ENCODE measurements around the gene LENG1.
A peak's percentile ranks its signal among the peaks of the same experiment; 100 is the strongest.

LENG1 gene

DNA sequence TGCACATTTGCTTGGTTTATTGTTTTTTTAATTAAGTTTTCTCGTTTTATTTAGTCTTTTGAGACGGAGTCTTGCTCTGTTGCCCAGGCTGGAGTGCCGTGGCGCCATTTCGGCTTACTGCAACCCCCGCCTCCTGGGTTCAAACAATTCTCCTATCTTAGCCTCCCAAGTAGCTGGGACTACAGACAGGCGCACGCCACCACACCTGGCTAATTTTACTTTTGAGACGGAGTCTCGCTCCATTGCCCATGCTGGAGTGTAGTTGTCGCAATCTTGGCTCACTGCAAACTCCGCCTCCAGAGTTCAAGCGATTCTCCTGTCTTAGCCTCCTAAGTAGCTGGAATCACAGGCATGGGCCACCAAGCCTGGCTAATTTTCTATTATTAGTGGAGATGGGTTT lies 42.5 kb upstream of the LENG1 start:
- Histone ChIP-seq H3K36me3 (ENCODE audit: insufficient read depth) (peaks cover 33% of the 10 kb centered on the region; the same call in 1 of the 2 replicates), H3K27ac (no peak overlapping the region), H3K4me3 (IDR thresholded peaks at IDR 0.05; ENCODE audit: insufficient read depth, low read depth, low read length) (no peak overlapping the region), H2AFZ (ENCODE audit: low read depth) (no peak overlapping the region), H3K4me2 (peak overlapping the region; percentile 81), H3K9ac (no peak overlapping the region), H3K27me3 (ENCODE audit: insufficient read depth, low read depth) (no peaks in the 10 kb centered on the region; the same call in 1 of the 2 replicates), H4K20me1 (ENCODE audit: insufficient read depth) (peaks cover 50% of the 10 kb centered on the region), H3K79me2 (ENCODE audit: insufficient read depth, low read depth) (peaks cover 56% of the 10 kb centered on the region), H3K4me1 (ENCODE audit: low read depth, poor library complexity, severe bottlenecking) (peaks cover 56% of the 10 kb centered on the region)
- TF ChIP-seq, protein P1, sequence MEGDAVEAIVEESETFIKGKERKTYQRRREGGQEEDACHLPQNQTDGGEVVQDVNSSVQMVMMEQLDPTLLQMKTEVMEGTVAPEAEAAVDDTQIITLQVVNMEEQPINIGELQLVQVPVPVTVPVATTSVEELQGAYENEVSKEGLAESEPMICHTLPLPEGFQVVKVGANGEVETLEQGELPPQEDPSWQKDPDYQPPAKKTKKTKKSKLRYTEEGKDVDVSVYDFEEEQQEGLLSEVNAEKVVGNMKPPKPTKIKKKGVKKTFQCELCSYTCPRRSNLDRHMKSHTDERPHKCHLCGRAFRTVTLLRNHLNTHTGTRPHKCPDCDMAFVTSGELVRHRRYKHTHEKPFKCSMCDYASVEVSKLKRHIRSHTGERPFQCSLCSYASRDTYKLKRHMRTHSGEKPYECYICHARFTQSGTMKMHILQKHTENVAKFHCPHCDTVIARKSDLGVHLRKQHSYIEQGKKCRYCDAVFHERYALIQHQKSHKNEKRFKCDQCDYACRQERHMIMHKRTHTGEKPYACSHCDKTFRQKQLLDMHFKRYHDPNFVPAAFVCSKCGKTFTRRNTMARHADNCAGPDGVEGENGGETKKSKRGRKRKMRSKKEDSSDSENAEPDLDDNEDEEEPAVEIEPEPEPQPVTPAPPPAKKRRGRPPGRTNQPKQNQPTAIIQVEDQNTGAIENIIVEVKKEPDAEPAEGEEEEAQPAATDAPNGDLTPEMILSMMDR (conservative IDR thresholded peaks at IDR 0.05; ENCODE audit: low read depth, low read length), result no peak

DNA sequence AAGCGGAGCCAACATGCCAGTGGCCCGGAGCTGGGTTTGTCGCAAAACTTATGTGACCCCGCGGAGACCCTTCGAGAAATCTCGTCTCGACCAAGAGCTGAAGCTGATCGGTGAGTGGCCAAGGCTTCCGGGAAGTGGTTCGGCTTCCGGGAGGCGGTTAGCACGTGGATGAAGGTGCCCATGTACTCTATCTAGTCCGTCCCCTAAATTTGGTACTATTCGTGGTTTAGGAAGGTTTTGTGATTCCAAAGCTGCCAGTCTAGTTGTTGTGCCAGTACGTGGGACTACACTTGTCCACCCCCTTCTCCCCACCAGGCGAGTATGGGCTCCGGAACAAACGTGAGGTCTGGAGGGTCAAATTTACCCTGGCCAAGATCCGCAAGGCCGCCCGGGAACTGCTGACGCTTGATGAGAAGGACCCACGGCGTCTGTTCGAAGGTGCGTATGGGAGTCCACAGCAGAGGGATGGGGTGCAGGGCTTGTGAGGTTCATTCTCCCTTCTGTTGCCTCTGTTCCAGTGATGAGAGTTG lies 41.7 kb upstream of the LENG1 start:
- Histone ChIP-seq H3K79me2 (ENCODE audit: insufficient read depth, low read depth) (peaks cover 56% of the 10 kb centered on the region), H3K27ac (peak overlapping the region; percentile 74), H2AFZ (ENCODE audit: low read depth) (0 out of 2 replicates have a peak overlapping the region, but pooled peaks have one; percentile 88), H4K20me1 (ENCODE audit: insufficient read depth) (peaks cover 44% of the 10 kb centered on the region), H3K27me3 (ENCODE audit: insufficient read depth, low read depth) (no peaks in the 10 kb centered on the region; the same call in 1 of the 2 replicates), H3K36me3 (ENCODE audit: insufficient read depth) (peaks cover 26% of the 10 kb centered on the region; the same call in 1 of the 2 replicates), H3K4me1 (ENCODE audit: low read depth, poor library complexity, severe bottlenecking) (peaks cover 49% of the 10 kb centered on the region), H3K9ac (peak overlapping the region; percentile 81), H3K4me3 (IDR thresholded peaks at IDR 0.05; ENCODE audit: insufficient read depth, low read depth, low read length) (no peak overlapping the region), H3K4me2 (peak overlapping the region; percentile 81)
- TF ChIP-seq, protein P1 (conservative IDR thresholded peaks at IDR 0.05; ENCODE audit: low read depth, low read length), result no peak

DNA sequence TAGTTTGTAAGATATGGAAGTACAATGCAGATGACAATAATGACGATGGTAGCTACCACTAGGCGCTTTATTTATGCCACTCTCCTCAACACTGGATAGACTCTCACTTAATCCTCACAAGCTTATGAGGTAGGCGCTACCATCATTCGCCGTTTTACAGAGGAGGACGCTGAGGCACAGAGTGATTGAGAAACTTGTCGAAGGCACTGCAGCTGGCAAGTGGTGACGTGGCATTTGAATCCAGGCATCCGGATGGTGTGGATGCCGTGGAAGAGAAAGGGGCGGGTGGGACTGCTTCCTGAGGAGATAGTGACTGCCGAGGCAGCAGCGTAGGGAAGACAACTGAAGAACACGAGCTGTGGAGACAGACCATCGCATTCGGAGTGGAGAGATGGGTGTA lies 39.9 kb upstream of the LENG1 start:
- Histone ChIP-seq H3K27me3 (ENCODE audit: insufficient read depth, low read depth) (no peaks in the 10 kb centered on the region; the same call in 1 of the 2 replicates), H4K20me1 (ENCODE audit: insufficient read depth) (peaks cover 26% of the 10 kb centered on the region), H3K27ac (no peak overlapping the region), H2AFZ (ENCODE audit: low read depth) (no peak overlapping the region), H3K4me3 (IDR thresholded peaks at IDR 0.05; ENCODE audit: insufficient read depth, low read depth, low read length) (no peak overlapping the region), H3K4me1 (ENCODE audit: low read depth, poor library complexity, severe bottlenecking) (peaks cover 32% of the 10 kb centered on the region), H3K36me3 (ENCODE audit: insufficient read depth) (peaks cover 21% of the 10 kb centered on the region; the same call in 1 of the 2 replicates), H3K4me2 (no peak overlapping the region), H3K79me2 (ENCODE audit: insufficient read depth, low read depth) (peaks cover 38% of the 10 kb centered on the region), H3K9ac (no peak overlapping the region)
- TF ChIP-seq, protein P1 (conservative IDR thresholded peaks at IDR 0.05; ENCODE audit: low read depth, low read length), result no peak

DNA sequence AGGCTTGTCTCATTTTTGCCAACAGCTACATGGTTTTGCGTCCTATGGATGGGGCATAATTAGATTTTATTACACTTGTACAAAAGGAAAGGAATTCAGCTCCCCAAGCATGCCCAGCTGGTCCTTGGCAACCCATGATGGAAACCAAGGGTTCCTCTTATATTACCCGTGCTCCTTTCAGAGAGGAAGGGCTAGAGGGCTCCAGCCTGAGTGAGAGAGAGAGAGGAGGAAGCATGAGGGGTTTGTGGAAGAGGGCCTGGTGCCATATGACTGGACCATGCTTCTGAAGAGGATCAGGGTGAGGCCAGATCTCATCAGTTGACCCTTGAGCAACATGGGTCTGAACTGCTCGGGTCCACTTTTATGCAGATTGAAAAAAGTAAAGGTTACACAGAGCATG lies 37.6 kb upstream of the LENG1 start:
- Histone ChIP-seq H3K27ac (no peak overlapping the region), H3K27me3 (ENCODE audit: insufficient read depth, low read depth) (no peaks in the 10 kb centered on the region), H3K36me3 (ENCODE audit: insufficient read depth) (peaks cover 3% of the 10 kb centered on the region; the same call in 1 of the 2 replicates), H3K4me3 (IDR thresholded peaks at IDR 0.05; ENCODE audit: insufficient read depth, low read depth, low read length) (no peak overlapping the region), H4K20me1 (ENCODE audit: insufficient read depth) (peaks cover 7% of the 10 kb centered on the region; the same call in 1 of the 2 replicates), H3K4me2 (no peak overlapping the region), H2AFZ (ENCODE audit: low read depth) (no peak overlapping the region), H3K9ac (no peak overlapping the region), H3K4me1 (ENCODE audit: low read depth, poor library complexity, severe bottlenecking) (peaks cover 17% of the 10 kb centered on the region), H3K79me2 (ENCODE audit: insufficient read depth, low read depth) (peaks cover 15% of the 10 kb centered on the region)
- TF ChIP-seq, protein P1 (conservative IDR thresholded peaks at IDR 0.05; ENCODE audit: low read depth, low read length), result no peak
